ENCODE data around the gene ANGPTL4. TPM values are rescaled to one million over a fixed set of nuclear protein-coding genes. Genes with fewer than 3 reads are reported as not detected.
"Not testable (repeated sequence)": the region's sequence is repeated elsewhere in the genome, so short reads cannot be mapped to it uniquely, and the experiment has no call there.

The ANGPTL4 gene
- total and polyA plus RNA-seq, 2 experiments from 2014 or later = 1.9 to 2.2 TPM

GRCh38 chr19:8363803-8364771 lies at the start of gene ANGPTL4 (continued):
- peak; percentile 29 for TF ChIP-seq EZH2 (IDR thresholded peaks at IDR 0.05; ENCODE audit: low read depth, unreplicated experiment)

- H3K36me3 ChIP-seq (ENCODE audit: insufficient read depth); H3K4me3 ChIP-seq; H3K4me2 ChIP-seq; H3K4me1 ChIP-seq (ENCODE audit: insufficient read depth); DNase-seq (ENCODE audit: low spot score); H3K27ac ChIP-seq (ENCODE audit: low read depth); H3F3A ChIP-seq (replicated peaks; ENCODE audit: low read depth); H3K9me2 ChIP-seq (ENCODE audit: insufficient read depth); ATAC-seq; H2AFZ ChIP-seq; H3K27me3 ChIP-seq (ENCODE audit: insufficient read depth); H3K4me3 Mint-ChIP-seq; H3K79me2 ChIP-seq (replicated peaks; ENCODE audit: insufficient read depth); H4K20me1 ChIP-seq (replicated peaks; ENCODE audit: insufficient read depth); H3K9me3 Mint-ChIP-seq: not testable (repeated sequence)
- Mint-ChIP-seq H3K4me1 (peaks cover 27% of the 10 kb centered on the region), H3K27me3 (ENCODE audit: insufficient read depth, low read depth, poor library complexity) (peaks cover 12% of the 10 kb centered on the region), H3K27ac (peak overlapping the region; percentile 44; the same call in 1 of the 2 replicates), H3K36me3 (ENCODE audit: low read depth) (peaks cover 51% of the 10 kb centered on the region)
Measured at GRCh38 chr19:8314981-8315640, 48.8 kb upstream of the ANGPTL4 start.

- H3K9me2 ChIP-seq (ENCODE audit: insufficient read depth) = no peaks in the 10 kb centered on the region
- H3K27ac Mint-ChIP-seq = peak overlapping the region; percentile 52
- no peak overlapping the region for H3K4me2 ChIP-seq
- H3K4me1 ChIP-seq (ENCODE audit: insufficient read depth) = peaks cover 9% of the 10 kb centered on the region; the same call in 1 of the 2 replicates
- H3K27me3 ChIP-seq (ENCODE audit: insufficient read depth) = no peaks in the 10 kb centered on the region
- DNase-seq (ENCODE audit: low spot score) (no peak), ATAC-seq (no peak)
- peaks cover 12% of the 10 kb centered on the region for H3K79me2 ChIP-seq (replicated peaks; ENCODE audit: insufficient read depth)
- H3K36me3 Mint-ChIP-seq (ENCODE audit: low read depth) = peaks cover 41% of the 10 kb centered on the region
- peaks cover 3% of the 10 kb centered on the region for H4K20me1 ChIP-seq (replicated peaks; ENCODE audit: insufficient read depth)
- no peak overlapping the region for H3K4me3 ChIP-seq
- no peaks in the 10 kb centered on the region for H3K9me3 Mint-ChIP-seq
- no peak overlapping the region; the same call in 2 of the 3 replicates for H3K4me3 Mint-ChIP-seq
- no peak overlapping the region for H2AFZ ChIP-seq
- H3K27me3 Mint-ChIP-seq (ENCODE audit: insufficient read depth, low read depth, poor library complexity) = peaks cover 22% of the 10 kb centered on the region
- H3K36me3 ChIP-seq (ENCODE audit: insufficient read depth) = no peaks in the 10 kb centered on the region
- H3K27ac ChIP-seq (ENCODE audit: low read depth) = no peak overlapping the region
- peaks cover 17% of the 10 kb centered on the region for H3F3A ChIP-seq (replicated peaks; ENCODE audit: low read depth)
- peaks cover 29% of the 10 kb centered on the region for H3K4me1 Mint-ChIP-seq
- TF ChIP-seq ETS1 (IDR thresholded peaks at IDR 0.05) = no peak
- TF ChIP-seq REST (IDR thresholded peaks at IDR 0.05; ENCODE audit: unreplicated experiment) = no peak
- TF ChIP-seq EZH2phosphoT487 (IDR thresholded peaks at IDR 0.05; ENCODE audit: unreplicated experiment) = no peak
- TF ChIP-seq ZNF114 (CRISPR knock-in tag; IDR thresholded peaks at IDR 0.05) = no peak
- TF ChIP-seq STAT1 (IDR thresholded peaks at IDR 0.05; ENCODE audit: unreplicated experiment) = no peak
- no peak for TF ChIP-seq CREB1 (CRISPR knock-in tag; IDR thresholded peaks at IDR 0.05; ENCODE audit: low read depth)
Measured at GRCh38 chr19:8316351-8317125, 47.4 kb upstream of the ANGPTL4 start.

Data from GM23338 (cell line).